BLaER1 treated with 17β-estradiol and CSF1 and Interleukin-3, amounts not matched to agents 10 nM and 100 nM (cell line): ENCODE results near the gene CCSER2.

Experiments used
- H3K27ac ChIP-seq, 11 experiments: shearing (Covaris generic); formaldehyde crosslinking; 2 replicates each; pipeline ENCODE4 v1.8.1; 2022
- H3K27me3 ChIP-seq, 11 experiments: shearing (Covaris generic); formaldehyde crosslinking; 2 replicates each; pipeline ENCODE4 v1.8.1; 2022
- H3K36me3 ChIP-seq, 11 experiments: shearing (Covaris generic); formaldehyde crosslinking; 2 replicates each; pipeline ENCODE4 v1.8.1; 2022
- H3K4me1 ChIP-seq, 10 experiments: shearing (Covaris generic); formaldehyde crosslinking; 2 replicates each; pipeline ENCODE4 v1.8.1; 2022
- H3K4me2 ChIP-seq, 11 experiments: shearing (Covaris generic); formaldehyde crosslinking; 2 replicates each; pipeline ENCODE4 v1.8.1; 2022
- H3K4me3 ChIP-seq, 10 experiments: shearing (Covaris generic); formaldehyde crosslinking; 2 replicates each; pipeline ENCODE4 v1.8.1; 2022
- H3K9ac ChIP-seq, 11 experiments: shearing (Covaris generic); formaldehyde crosslinking; 2 replicates each; pipeline ENCODE4 v1.8.1; 2022
- H3K9me3 ChIP-seq, 11 experiments: shearing (Covaris generic); formaldehyde crosslinking; replicated peaks in 1 of 11; 2 replicates each; pipeline ENCODE4 v1.8.1; 2022
- H4K20me1 ChIP-seq, 11 experiments: shearing (Covaris generic); formaldehyde crosslinking; 2 replicates each; pipeline ENCODE4 v1.8.1; 2022
- Cebpa-rat ChIP-seq, 11 experiments: shearing (Covaris generic); IDR thresholded peaks; 2 replicates each; pipeline ENCODE4 v1.8.1; 2022

Gene CCSER2

GRCh38 chr10:84545651-84546050 lies 217.3 kb downstream of the CCSER2 start:
- H3K36me3 ChIP-seq = no peaks in the 10 kb centered on the region

GRCh38 chr10:84546609-84547008 lies 218.2 kb downstream of the CCSER2 start:
- H3K9ac ChIP-seq = no peak overlapping the region
- no peak overlapping the region for H3K4me2 ChIP-seq
- no peaks in the 10 kb centered on the region; a peak in 1 of 22 replicates for H4K20me1 ChIP-seq
- no peaks in the 10 kb centered on the region for H3K9me3 ChIP-seq
- H3K36me3 ChIP-seq = no peaks in the 10 kb centered on the region
- H3K27ac ChIP-seq = no peak overlapping the region
- TF ChIP-seq Cebpa-rat (IDR thresholded peaks at IDR 0.05) = no peak
- H3K4me1 ChIP-seq = peaks cover 0 to 25% (median 15%) of the 10 kb centered on the region in 10 experiments; a peak in 14 of 20 replicates
- no peak overlapping the region for H3K4me3 ChIP-seq
- no peaks in the 10 kb centered on the region for H3K27me3 ChIP-seq

More at GRCh38 chr10:84545651-84546050, 217.3 kb downstream of the CCSER2 start:
- H3K4me3 ChIP-seq = no peak overlapping the region
- no peak overlapping the region for H3K9ac ChIP-seq
- H3K4me2 ChIP-seq = no peak overlapping the region
- H3K9me3 ChIP-seq = no peaks in the 10 kb centered on the region
- H3K27ac ChIP-seq = no peak overlapping the region
- no peaks in the 10 kb centered on the region for H3K27me3 ChIP-seq
- H3K4me1 ChIP-seq = peaks cover 0 to 25% (median 15%) of the 10 kb centered on the region in 10 experiments; a peak in 15 of 20 replicates
- H4K20me1 ChIP-seq = no peaks in the 10 kb centered on the region; a peak in 1 of 22 replicates
- TF ChIP-seq Cebpa-rat (IDR thresholded peaks at IDR 0.05) = no peak

- no peak overlapping the region for H3K9ac ChIP-seq
- H4K20me1 ChIP-seq = no peaks in the 10 kb centered on the region
- H3K27me3 ChIP-seq = no peaks in the 10 kb centered on the region
- H3K4me3 ChIP-seq = no peak overlapping the region
- H3K4me1 ChIP-seq = peaks cover 0 to 25% (median 15%) of the 10 kb centered on the region in 10 experiments; a peak in 14 of 20 replicates
- TF ChIP-seq Cebpa-rat (IDR thresholded peaks at IDR 0.05) = no peak
- H3K27ac ChIP-seq = no peak overlapping the region
- peak overlapping the region in 3 of 11 experiments; percentile 20 to 60 (median 54); a peak in 5 of 22 replicates for H3K4me2 ChIP-seq
- no peaks in the 10 kb centered on the region for H3K36me3 ChIP-seq
- H3K9me3 ChIP-seq = no peaks in the 10 kb centered on the region
These were observed 219.2 kb downstream of the CCSER2 start for GRCh38 chr10:84547616-84548015.

- H3K9ac ChIP-seq = no peak overlapping the region
- no peaks in the 10 kb centered on the region for H3K9me3 ChIP-seq
- peaks cover 0 to 25% (median 15%) of the 10 kb centered on the region in 10 experiments; a peak in 14 of 20 replicates for H3K4me1 ChIP-seq
- no peak overlapping the region for H3K27ac ChIP-seq
- H3K4me2 ChIP-seq = peak overlapping the region in 8 of 11 experiments; percentile 20 to 60 (median 52); a peak in 13 of 22 replicates
- no peaks in the 10 kb centered on the region for H3K27me3 ChIP-seq
- H4K20me1 ChIP-seq = no peaks in the 10 kb centered on the region
- no peaks in the 10 kb centered on the region for H3K36me3 ChIP-seq
- TF ChIP-seq Cebpa-rat (IDR thresholded peaks at IDR 0.05) = no peak
- no peak overlapping the region for H3K4me3 ChIP-seq
These were observed 220.5 kb downstream of the CCSER2 start for GRCh38 chr10:84548869-84549268.

- Histone ChIP-seq H3K4me1 (peaks cover 0 to 25% (median 15%) of the 10 kb centered on the region in 10 experiments; a peak in 14 of 20 replicates), H3K9ac (no peak overlapping the region), H3K4me2 (peak overlapping the region in 7 of 11 experiments; percentile 20 to 60 (median 53); a peak in 8 of 22 replicates), H4K20me1 (no peaks in the 10 kb centered on the region), H3K4me3 (no peak overlapping the region), H3K27ac (no peak overlapping the region), H3K27me3 (no peaks in the 10 kb centered on the region), H3K9me3 (no peaks in the 10 kb centered on the region), H3K36me3 (no peaks in the 10 kb centered on the region)
- no peak for TF ChIP-seq Cebpa-rat (IDR thresholded peaks at IDR 0.05)
These were observed 221.2 kb downstream of the CCSER2 start for GRCh38 chr10:84549368-84550165.

GRCh38 chr10:84550756-84551436 lies 222.5 kb downstream of the CCSER2 start:
- Histone ChIP-seq H3K9me3 (no peaks in the 10 kb centered on the region), H3K9ac (no peak overlapping the region), H3K4me3 (no peak overlapping the region), H4K20me1 (no peaks in the 10 kb centered on the region), H3K4me2 (no peak overlapping the region), H3K27ac (no peak overlapping the region), H3K4me1 (peaks cover 0 to 25% (median 15%) of the 10 kb centered on the region in 10 experiments; a peak in 15 of 20 replicates), H3K27me3 (no peaks in the 10 kb centered on the region), H3K36me3 (no peaks in the 10 kb centered on the region)
- no peak for TF ChIP-seq Cebpa-rat (IDR thresholded peaks at IDR 0.05)

- TF ChIP-seq Cebpa-rat (IDR thresholded peaks at IDR 0.05) = no peak
- H3K27ac ChIP-seq = no peak overlapping the region
- H3K9ac ChIP-seq = no peak overlapping the region
- H3K4me1 ChIP-seq = peaks cover 0 to 25% (median 16%) of the 10 kb centered on the region in 10 experiments; a peak in 15 of 20 replicates
- no peaks in the 10 kb centered on the region for H3K36me3 ChIP-seq
- H3K4me2 ChIP-seq = no peak overlapping the region
- no peaks in the 10 kb centered on the region for H3K27me3 ChIP-seq
- H3K4me3 ChIP-seq = no peak overlapping the region
- H4K20me1 ChIP-seq = no peaks in the 10 kb centered on the region
- no peaks in the 10 kb centered on the region for H3K9me3 ChIP-seq
These were observed 223.2 kb downstream of the CCSER2 start for GRCh38 chr10:84551437-84552120.

GRCh38 chr10:84552478-84552877 lies 224.1 kb downstream of the CCSER2 start:
- Histone ChIP-seq H3K27me3 (no peaks in the 10 kb centered on the region), H3K36me3 (no peaks in the 10 kb centered on the region), H3K4me1 (peaks cover 0 to 25% (median 16%) of the 10 kb centered on the region in 10 experiments; a peak in 15 of 20 replicates), H3K9ac (no peak overlapping the region), H4K20me1 (no peaks in the 10 kb centered on the region), H3K9me3 (no peaks in the 10 kb centered on the region), H3K4me2 (no peak overlapping the region), H3K4me3 (no peak overlapping the region), H3K27ac (no peak overlapping the region)
- no peak for TF ChIP-seq Cebpa-rat (IDR thresholded peaks at IDR 0.05)

GRCh38 chr10:84562592-84562991 lies 234.2 kb downstream of the CCSER2 start:
- Histone ChIP-seq H3K36me3 (no peaks in the 10 kb centered on the region), H3K9ac (no peak overlapping the region), H3K27me3 (no peaks in the 10 kb centered on the region), H4K20me1 (no peaks in the 10 kb centered on the region), H3K4me2 (peak overlapping the region in 1 of 11 experiments; percentile 12; a peak in 1 of 22 replicates), H3K4me1 (peaks cover 12 to 25% (median 19%) of the 10 kb centered on the region in 10 experiments), H3K27ac (no peak overlapping the region), H3K4me3 (no peak overlapping the region), H3K9me3 (peaks cover 0 to 6% (median 0%) of the 10 kb centered on the region in 11 experiments; a peak in 3 of 22 replicates)
- no peak for TF ChIP-seq Cebpa-rat (IDR thresholded peaks at IDR 0.05)
